ENCODE data around the gene ADPRH.
A peak's percentile ranks its signal among the peaks of the same experiment; 100 is the strongest.

Gene ADPRH

DNA sequence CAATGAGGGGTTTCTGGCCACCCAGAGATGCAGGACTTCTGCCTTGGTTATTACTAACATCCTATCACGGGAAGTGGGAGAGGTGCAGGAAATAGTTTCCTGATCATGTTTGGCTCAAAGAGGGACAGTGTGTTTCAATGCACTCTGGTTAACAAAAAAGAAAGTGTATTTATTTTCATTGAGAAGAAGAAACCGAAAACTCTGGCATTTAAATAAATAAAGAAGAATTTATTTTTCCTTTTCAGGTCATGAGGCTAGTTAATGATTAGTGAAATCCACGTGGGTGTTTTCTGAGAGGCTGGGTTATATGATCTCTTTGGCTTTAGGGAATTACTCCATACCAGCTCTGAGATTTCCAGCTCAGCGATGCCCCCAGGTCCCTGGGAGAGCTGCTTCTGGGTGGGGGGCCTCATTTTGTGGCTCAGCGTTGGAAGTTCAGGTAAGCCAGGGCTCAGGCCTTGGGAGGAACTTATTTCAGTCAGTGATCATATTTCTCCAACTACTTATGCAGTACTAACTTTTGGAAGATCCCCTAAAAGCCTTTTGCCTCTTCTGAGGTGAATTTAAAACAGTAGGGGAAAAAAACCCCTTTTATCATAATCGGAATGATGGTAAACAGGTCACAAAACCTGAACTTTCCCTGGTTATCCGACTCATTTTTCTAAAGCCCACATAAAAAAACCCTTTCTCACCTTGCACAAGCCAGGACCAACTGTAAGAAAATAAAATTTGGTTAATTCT lies 18.4 kb downstream of the ADPRH start, which contains the start of gene PLA1A:
PLA1A (plus strand) TSS at position 338 of the 741 bp plus-strand sequence; CDS start at position 367, 29 bp downstream.
- DNase-seq (ENCODE audit: low spot score): no peak

DNA sequence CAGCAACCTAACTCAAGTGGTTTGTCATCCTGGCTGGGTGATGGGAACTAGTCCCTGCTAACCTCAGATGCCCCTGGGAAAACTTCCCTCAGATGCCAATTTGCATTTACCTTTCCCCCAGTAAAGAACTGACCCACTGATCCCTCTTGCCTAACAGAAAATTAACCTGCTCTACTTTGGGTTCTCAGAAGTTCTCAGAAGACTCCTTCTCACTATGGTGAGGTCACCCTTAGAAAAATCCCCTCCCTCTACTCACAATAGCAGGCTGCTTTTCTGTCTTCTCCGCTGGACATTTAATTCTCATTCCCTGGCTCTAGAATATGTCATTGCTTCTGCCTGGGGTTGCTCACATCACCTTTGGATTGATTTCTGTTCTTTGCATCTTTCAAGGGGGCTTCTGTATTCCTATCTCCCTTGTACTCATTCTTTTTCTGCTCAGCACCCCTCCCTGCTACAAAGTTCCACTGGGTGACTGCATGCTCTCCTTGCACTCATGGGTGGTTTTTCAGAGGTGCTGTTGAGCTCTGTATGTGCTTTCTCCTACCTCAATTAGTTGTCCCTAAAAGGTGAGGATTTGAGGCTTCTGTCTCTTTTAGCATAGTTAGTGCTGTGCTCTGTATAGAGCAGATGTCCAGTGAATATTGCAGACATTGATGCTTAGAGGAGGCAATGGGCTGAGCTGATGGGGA lies 19.3 kb downstream of the ADPRH start:
- DNase-seq (ENCODE audit: low spot score): no peak

DNA sequence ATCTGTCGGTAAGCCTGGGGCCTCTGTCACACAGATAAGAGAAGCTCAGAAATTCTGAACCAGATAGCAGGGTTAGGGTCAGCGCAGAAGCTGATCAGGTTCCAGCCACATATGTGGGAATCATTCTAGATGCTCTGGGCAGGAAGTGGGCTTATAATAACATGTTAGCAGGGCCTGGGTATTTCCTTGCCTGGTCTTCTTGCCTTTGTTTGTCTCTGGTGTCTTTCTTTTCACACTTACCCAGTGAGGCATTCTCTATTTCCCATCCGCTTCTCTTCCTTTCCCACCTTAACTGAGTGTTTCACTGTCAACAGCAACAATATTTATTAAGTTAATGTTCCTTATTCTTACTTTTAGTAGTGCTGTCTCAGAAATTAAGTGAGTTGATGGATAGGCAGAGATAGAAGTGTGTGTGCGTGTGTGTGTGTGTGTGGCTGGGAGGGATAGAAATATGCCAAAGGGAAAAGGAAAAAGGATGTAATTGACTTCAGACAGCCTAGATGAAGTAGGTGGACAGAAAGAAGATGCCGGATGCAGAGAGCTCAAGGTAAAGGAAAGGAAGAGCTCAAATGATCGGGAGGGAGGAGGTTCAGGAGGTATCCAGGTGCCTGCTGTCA lies 20.4 kb downstream of the ADPRH start:
- DNase-seq (ENCODE audit: low spot score): no peak

DNA sequence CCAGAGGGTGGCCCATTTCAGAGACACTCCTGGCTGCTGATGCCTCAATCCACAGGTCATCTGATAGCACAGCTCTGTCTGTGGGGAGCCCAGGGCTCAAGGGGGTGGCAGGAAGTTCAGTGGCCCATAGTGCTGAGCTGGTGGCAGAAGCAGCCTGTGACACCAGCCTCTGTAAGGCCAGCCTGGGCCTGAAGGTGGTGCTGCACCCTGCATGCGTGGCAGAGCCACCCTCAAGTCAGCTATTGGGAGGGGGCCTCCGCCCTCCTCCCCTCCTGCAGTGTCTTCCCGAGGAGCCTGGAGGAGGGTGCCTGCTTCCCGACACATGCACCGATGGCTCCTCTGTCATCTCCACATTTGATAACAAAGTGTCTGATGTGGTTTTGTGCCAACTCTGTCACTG lies 21.4 kb downstream of the ADPRH start:
- DNase-seq (ENCODE audit: low spot score): no peak

DNA sequence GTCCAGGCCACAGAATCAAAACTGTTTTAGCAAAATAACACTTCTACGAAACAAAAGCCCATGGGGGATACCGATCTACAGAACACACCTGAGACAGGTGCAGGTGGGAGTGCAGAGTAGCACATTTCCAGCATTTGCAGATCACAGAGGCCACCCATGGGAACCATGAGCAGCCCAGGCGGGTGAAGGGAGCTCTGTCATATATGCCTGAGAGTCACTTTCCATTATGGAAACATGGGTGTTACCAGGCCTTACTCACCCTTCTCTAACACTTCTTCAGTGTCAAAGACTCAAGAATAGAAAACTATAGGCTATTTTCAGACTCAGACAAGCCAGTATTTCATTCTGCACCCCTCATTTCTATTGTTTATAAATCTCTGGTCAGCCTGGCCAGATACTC lies 21.9 kb downstream of the ADPRH start:
- no peak for DNase-seq (ENCODE audit: low spot score)

DNA sequence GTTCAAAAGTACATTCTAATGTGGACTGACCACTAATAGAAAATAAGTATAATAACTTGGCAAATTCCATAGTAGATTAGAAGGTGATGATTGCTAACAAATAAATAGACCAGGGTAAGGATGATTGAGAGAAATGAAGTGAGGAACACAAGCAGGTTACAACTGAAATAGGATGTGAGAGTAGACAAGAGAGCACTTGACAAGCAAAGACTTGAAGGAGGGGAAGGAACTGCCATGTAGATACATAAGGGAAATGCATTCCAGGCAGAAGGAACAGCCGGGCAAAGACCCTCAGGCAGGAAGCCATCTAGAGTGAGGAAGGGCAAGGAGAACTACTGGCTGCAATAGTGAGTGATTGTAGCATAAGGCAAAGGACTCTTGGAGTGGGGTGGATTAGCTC lies 23.4 kb downstream of the ADPRH start:
- DNase-seq (ENCODE audit: low spot score): no peak

DNA sequence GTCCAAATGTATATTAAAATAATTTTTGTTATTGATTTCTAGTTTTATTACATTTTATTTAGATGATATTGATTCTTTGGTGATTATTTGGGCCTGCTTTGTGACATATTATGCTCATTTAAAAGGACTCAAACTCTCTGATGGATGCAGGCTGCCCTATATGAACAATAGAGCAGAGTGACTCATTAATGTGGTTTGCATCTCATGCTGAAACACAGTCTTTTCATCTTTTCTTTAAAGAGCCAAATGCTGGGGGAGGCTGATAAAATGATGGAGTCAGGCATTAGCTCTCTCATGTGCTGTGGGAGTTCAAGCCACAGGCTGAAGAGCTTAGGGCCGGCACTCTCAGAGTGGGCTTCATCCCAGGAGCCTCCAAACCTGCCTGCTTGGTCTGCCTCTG lies 25.6 kb downstream of the ADPRH start:
- DNase-seq (ENCODE audit: low spot score): peak; percentile 27

DNA sequence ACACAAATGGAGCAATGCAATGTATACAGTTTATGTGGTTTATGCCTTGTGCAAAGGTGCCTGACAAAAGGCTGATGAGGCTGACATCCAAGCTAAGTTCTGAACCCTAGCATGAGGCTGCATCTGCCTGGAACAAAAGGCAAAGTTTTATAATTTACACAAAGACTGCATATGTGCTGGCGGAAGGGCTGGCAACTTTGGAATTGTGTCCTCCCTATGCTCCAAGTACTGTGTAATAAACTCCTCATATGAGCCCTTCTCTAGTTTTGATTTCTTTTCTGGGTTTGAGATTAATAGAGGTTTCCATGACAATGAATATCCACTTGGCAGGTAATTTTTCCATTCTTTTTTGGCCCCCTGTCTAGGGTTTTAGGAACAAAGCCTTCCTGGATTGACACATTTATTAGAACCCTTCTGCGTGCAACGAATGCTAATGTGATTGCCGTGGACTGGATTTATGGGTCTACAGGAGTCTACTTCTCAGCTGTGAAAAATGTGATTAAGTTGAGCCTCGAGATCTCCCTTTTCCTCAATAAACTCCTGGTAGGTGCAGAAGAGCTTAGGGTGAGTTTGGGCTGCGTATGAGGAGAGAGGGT lies 29.2 kb downstream of the ADPRH start:
- DNase-seq (ENCODE audit: low spot score): no peak

DNA sequence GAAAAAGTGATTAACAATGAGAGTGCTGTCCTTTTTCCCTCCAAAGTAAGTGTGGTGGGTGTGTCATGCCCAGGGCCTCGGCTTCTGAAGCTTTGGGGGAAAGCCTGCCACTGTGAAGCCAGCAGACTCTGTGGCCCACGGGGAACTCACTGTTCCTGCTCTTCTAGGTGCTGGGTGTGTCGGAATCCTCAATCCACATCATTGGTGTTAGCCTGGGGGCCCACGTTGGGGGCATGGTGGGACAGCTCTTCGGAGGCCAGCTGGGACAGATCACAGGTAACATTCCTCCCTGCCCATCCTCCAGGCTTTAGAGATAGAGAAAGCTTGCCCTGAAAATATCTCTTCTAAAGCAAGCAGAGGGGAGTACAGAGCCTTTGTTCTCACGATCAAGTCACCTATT lies 30.0 kb downstream of the ADPRH start:
- no peak for DNase-seq (ENCODE audit: low spot score)

DNA sequence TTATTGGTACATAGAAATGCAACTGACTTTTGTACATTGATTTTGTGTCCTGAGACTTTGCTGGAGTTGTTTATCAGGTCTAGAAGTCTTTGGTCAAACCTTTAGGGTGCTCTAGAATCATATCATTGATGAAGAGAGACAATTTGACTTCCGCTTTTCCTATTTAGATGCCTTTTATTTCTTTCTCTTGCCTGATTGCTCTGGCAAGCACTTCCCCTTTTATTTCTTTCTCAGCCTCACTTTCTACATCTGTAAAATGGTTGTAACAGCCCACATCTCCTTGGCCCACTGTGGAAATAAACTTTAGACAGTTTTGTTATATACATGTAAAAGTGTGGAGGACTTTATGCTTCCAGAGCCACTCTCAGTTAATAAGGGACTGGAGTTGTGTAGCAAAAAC lies 32.4 kb downstream of the ADPRH start:
- no peak for DNase-seq (ENCODE audit: low spot score)

DNA sequence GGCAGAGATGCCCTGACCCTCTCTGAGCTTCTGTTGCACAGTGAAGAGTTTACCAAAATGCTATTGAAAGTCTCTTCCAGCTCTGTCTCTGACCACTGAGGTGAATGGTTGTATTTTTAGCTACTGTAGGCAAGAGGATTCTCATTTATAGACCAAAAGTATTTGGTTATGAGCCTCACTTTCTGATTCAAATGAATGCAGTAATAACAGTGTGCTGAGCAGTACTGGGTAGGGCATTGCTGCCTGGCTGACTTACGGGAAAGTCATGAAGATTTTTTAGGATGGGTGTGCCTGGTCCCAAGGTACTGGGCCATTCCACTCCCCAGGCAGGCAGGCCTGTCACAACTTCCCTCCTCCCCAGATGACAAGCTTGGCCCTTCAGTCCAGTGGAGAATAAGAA lies 33.9 kb downstream of the ADPRH start:
- no peak for DNase-seq (ENCODE audit: low spot score)

DNA sequence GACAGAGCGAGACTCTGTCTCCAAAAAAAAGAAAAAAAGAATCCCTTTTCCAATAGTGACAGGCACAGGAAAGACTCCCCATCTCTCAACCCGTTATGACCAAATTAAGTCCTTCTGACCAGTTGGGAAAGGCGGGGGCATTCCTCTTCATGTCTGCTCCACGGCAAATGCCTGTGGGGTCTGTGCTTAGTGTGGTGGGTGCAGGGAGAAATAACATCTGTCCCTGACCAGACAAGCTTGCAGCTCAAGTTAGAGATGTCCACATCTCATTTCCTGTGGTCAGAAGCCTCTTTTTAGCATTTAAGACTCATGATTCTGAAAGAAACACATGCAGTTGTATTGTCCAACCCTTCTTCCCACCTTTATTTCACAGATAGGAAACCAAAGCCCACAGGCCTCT lies 34.6 kb downstream of the ADPRH start:
- no peak for DNase-seq (ENCODE audit: low spot score)

DNA sequence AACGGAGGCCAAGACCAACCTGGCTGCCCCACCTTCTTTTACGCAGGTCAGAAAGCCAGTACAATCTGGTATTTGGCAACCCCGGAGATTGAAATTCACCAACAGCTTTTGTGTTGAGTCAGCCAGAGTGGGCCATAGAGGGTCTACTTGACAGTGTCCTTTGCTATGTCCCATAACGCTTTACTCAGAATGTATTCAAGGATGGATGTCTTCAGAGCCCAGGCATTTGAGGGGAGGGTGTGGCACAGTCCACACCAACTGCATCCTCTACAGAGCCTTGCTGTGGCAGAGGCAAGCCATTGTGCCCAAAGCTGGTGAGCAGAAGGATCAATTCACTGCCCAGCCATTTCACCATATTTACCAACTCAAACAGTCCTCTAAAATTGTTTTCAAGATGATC lies 36.8 kb downstream of the ADPRH start:
- DNase-seq (ENCODE audit: low spot score): no peak

DNA sequence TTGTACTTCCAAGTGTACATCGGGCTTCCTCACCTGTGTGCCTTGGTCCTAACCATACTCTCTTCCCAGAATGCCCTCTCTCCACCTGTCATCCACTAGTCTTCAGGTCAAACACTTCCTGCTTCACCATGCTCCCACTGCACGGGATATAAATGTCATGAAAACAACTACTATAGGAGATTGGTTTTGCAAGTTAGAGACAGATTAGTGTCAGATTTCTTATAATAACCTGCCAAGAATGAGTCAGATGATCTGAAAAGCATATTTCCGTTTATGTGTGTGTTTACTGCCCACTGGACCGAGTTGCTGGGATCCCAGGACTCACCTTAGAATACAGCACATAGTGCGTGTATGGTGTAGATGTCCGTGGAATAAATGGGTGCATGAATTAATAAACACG lies 39.8 kb downstream of the ADPRH start:
- DNase-seq (ENCODE audit: low spot score): no peak

DNA sequence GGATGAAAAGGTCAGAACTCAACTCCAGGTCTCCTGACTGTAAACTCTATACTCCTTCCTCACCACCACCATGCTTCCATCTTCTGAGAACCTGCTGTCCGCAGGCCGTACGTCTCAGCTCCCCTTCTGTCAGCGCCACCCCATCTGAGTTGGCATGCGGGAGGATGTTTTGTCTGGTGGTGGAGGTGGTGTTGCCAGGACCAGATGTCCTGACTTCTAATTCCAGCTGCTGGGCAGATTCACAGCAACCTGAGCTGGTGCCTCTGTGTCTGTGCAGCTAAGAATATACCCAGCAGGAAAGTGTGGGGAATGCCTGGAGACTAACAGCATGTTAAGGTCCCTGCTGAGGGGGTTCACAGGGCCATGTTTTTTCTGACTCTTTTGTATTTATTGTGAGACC lies 41.6 kb downstream of the ADPRH start:
- no peak for DNase-seq (ENCODE audit: low spot score)

DNA sequence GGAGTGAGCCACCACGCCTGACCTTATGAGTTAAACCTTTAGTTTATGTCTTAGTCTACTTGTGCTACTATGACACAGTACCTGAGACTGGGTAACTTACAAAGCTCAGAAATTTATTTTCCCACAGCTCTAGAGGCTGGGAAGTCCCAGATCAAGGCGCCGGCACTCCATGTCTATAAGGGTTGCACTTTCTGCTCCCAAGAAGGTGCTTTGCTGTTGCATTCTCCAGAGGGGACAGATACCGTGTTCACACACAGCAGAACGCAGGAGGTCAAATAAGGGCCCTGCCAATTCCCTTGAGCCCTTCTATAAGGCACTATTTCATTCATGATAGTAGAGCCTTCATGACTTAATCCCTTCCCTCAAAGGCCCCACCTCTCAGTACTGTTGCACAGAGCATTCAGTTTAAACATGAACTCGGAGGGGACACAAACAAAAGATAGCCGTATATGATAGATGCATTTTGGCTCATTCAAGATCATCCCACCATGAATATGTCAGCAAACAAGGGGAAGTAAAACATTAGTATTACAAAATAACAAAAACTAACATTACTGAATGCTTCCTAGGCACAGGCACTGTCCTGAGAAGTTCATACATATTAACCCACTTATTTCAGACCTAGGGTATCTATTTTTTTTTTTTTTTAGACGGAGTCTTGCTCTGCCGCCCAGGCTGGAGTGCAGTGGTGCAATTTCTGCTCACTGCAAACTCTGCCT lies 44.9 kb downstream of the ADPRH start:
- no peak for DNase-seq (ENCODE audit: low spot score)

DNA sequence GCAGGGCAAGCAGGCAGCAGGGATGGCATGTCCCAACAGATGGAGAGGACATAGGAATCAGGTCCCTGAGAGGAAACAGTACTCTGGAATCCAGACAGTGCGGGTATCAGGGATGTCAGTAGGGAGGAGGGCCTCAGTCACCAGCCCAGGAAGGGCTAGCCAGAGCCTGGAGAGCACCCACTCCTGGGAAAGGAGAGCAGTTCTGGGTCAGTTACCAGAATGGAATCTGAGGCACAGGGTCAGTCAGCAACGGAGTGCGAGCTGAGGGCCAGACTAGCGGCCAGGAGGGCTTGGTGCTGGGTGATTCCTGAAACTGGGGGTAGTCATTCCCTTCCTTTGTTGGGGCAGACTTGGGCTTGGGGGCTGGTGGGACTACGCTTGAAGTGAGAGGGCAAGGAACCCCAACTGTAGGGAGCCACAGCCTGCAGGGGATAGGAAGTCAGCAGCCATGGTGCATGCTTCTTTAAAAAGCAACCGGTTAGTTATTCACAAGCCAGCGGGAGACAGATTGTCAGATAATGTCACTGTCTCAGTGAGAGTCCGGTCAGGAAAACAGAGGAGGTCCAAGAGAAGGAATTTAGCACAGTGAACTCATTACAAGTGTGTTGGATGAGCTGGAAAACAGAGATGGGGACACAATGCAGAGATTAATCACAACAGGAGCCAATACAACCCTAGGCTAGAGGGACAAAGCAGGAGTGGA lies 46.3 kb downstream of the ADPRH start:
- no peak for DNase-seq (ENCODE audit: low spot score)

DNA sequence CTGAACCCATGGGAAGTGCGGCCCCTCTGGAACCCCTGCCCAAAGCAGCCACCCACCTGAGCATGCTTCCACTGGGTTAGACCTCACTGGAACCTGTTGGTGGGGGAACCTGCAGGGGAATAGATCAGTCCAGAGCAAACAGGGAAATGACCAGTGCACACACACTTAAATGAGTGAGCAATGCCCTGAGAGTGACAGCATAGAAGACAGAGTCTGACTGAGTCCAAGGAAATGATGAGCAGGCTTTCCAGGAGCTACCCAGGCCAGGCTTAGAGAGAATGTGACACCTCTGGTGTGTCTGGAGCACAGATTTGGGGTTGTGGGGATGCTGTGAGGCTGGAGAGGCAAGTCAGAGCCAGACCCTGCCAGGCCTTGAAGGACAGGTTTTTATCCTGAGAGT lies 46.9 kb downstream of the ADPRH start:
- DNase-seq (ENCODE audit: low spot score): no peak

DNA sequence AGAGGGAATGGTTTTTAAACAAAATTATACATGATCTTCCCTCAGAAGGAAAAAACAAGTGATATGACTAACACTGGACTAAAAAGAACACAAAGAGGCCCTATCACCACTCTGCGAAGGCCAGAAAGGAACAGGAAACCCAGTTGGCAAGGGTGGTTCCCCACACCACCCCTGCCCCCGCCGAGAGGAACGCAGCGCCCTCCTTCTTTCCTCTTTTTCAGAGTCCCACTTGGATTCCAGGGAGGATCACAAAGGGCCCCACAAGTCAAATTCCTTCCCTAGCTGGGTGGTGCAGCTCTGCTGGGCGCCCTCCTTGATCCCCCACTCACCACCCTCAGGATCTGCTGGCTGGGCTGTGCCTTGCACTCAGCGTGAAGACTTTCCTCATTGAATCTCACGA lies 48.2 kb downstream of the ADPRH start:
- no peak for DNase-seq (ENCODE audit: low spot score)

DNA sequence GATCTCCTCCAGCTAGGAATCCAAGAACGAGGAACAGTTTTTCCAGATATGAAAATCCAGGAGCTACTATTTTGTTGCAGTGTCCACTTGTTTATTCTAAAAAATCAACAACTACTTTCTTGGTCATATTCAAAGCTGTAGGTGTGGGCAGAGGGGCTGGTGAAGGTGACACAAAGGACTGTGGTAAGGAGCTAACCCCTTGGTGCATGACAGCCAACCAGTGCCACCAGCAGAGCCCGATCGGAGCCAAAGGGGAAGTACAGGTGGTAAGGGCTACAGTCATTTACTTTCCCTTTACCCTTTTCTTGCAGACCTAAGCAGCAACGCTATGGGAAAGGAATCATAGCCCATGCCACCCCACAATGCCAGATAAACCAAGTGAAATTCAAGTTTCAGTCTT lies 49.1 kb downstream of the ADPRH start:
- DNase-seq (ENCODE audit: low spot score): no peak

DNA sequence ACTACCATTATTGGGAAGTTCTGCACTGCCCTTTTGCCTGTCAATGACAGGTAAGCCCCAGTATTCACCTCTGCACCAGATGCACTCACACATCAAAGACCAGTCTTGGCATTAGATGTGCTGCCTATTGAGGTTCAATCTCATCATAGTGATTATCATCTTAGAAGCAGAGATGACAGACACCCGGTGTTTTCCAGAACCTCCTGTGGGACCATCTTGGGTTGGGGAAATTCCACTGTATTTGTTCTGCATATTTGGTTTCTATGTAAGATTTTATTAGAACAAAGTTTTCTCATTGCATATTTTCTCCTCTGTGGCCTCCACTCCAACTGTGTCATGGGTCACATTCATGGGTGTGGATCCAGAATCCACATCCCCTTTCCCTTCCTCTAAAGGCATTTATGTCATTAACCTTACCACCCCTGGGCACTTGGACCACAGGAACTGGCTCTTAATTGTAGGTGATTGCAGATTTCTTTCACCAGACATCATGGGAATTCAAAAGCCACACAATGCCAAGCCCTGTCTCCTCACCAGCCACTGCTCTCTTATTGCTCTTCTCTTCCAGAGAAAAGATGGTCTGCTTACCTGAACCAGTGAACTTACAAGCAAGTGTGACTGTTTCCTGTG lies 49.6 kb downstream of the ADPRH start:
- peak; percentile 29 for DNase-seq (ENCODE audit: low spot score)

Data from hepatic stellate cell (primary cell).